WTC11 (cell line): ENCODE measurements around the gene SORL1. TPM values are rescaled to one million over a fixed set of nuclear protein-coding genes. Genes with fewer than 3 reads are reported as not detected.

ENCODE experiments used
- ATAC-seq: fragments of 200-7000 bp; cut with Tn5 transposase; 2 replicates; pipeline ENCODE4 v1.10.0; 2021; ENCODE audit warnings: mild to moderate bottlenecking, moderate library complexity
- CTCF ChIA-PET: fragments of 300-600 bp; sonication (Branson Sonifier 250); formaldehyde crosslinking; loops from one replicate; lab custom pipeline; 2021; ENCODE audit warnings: antibody characterized with exemption; lab: Charles Lee
- POLR2A ChIA-PET: fragments of 350-600 bp; sonication (Branson Sonifier 250); formaldehyde crosslinking; loops from one replicate; lab custom pipeline; 2021; ENCODE audit warnings: antibody characterized with exemption; lab: Charles Lee
- DNase-seq: peaks from one replicate; pipeline ENCODE4 v3.0.0; 2021; ENCODE audit warnings: low spot score
- H3K27ac Mint-ChIP-seq: 2 replicates; pipeline ENCODE4 v1.8.0; 2021; ENCODE audit warnings: mixed read lengths
- H3K27me3 Mint-ChIP-seq: 2 replicates; pipeline ENCODE4 v1.8.0; 2021; ENCODE audit warnings: low read depth, mild to moderate bottlenecking, moderate library complexity, mixed read lengths
- H3K36me3 Mint-ChIP-seq: 2 replicates; pipeline ENCODE4 v1.8.0; 2021; ENCODE audit warnings: mixed read lengths
- H3K4me1 Mint-ChIP-seq: 2 replicates; pipeline ENCODE4 v1.8.0; 2022; ENCODE audit warnings: mixed read lengths
- H3K4me3 Mint-ChIP-seq: 2 replicates; pipeline ENCODE4 v1.8.0; 2021; ENCODE audit warnings: mild to moderate bottlenecking, moderate library complexity, mixed read lengths
- H3K9me3 Mint-ChIP-seq: 2 replicates; pipeline ENCODE4 v1.8.0; 2021; ENCODE audit warnings: mixed read lengths
- CBFB ChIP-seq: sonication (generic); formaldehyde crosslinking; IDR thresholded peaks from 2 replicates; pipeline ENCODE4 v1.8.1; 2022; ENCODE audit warnings: mild to moderate bottlenecking, low read depth, missing genetic modification reagents
- CREM ChIP-seq: sonication (generic); formaldehyde crosslinking; IDR thresholded peaks from 2 replicates; pipeline ENCODE4 v1.8.1; 2022; ENCODE audit warnings: mild to moderate bottlenecking, missing genetic modification reagents, moderate library complexity
- FOXJ3 ChIP-seq: sonication (generic); formaldehyde crosslinking; IDR thresholded peaks from 2 replicates; pipeline ENCODE4 v1.9.0; 2021; ENCODE audit warnings: missing genetic modification reagents, mild to moderate bottlenecking, borderline replicate concordance
- FOXP1 ChIP-seq: sonication (generic); formaldehyde crosslinking; IDR thresholded peaks from 2 replicates; pipeline ENCODE4 v1.8.0; 2022; ENCODE audit warnings: missing genetic modification reagents, mild to moderate bottlenecking, moderate library complexity, borderline replicate concordance
- KAT7 ChIP-seq: sonication (generic); formaldehyde crosslinking; IDR thresholded peaks from 2 replicates; pipeline ENCODE4 v1.8.1; 2023; ENCODE audit warnings: missing genetic modification reagents, mild to moderate bottlenecking, borderline replicate concordance
- MYBL2 ChIP-seq: sonication (generic); formaldehyde crosslinking; IDR thresholded peaks from 2 replicates; pipeline ENCODE4 v1.8.1; 2023; ENCODE audit warnings: mild to moderate bottlenecking, moderate library complexity, missing genetic modification reagents
- RORB ChIP-seq: fragments of 250-450 bp; sonication (Bioruptor Pico); IDR thresholded peaks from 2 replicates; pipeline ENCODE4 v1.9.0; 2021; ENCODE audit warnings: mild to moderate bottlenecking
- SMAD3 ChIP-seq: sonication (generic); formaldehyde crosslinking; IDR thresholded peaks from 2 replicates; pipeline ENCODE4 v1.8.0; 2022; ENCODE audit warnings: missing genetic modification reagents, mild to moderate bottlenecking, borderline replicate concordance
- SOX15 ChIP-seq: fragments of 250-450 bp; sonication (Bioruptor Pico); IDR thresholded peaks from 2 replicates; pipeline ENCODE4 v1.9.0; 2021; ENCODE audit warnings: mild to moderate bottlenecking
- TCF7 ChIP-seq: sonication (generic); formaldehyde crosslinking; IDR thresholded peaks from 2 replicates; pipeline ENCODE4 v1.8.0; 2022; ENCODE audit warnings: mild to moderate bottlenecking, low read depth, missing genetic modification reagents, moderate library complexity
- TEAD4 ChIP-seq: sonication (generic); formaldehyde crosslinking; IDR thresholded peaks from 2 replicates; pipeline ENCODE4 v1.8.0; 2022; ENCODE audit warnings: mild to moderate bottlenecking, missing genetic modification reagents
- TP53 ChIP-seq: sonication (generic); formaldehyde crosslinking; IDR thresholded peaks from 2 replicates; pipeline ENCODE4 v1.8.1; 2023; ENCODE audit warnings: mild to moderate bottlenecking, missing genetic modification reagents
- USF1 ChIP-seq: sonication (generic); formaldehyde crosslinking; IDR thresholded peaks from 2 replicates; pipeline ENCODE4 v1.8.0; 2022; ENCODE audit warnings: mild to moderate bottlenecking, missing genetic modification reagents
- USF2 ChIP-seq: sonication (generic); formaldehyde crosslinking; IDR thresholded peaks from 2 replicates; pipeline ENCODE4 v1.8.1; 2023; ENCODE audit warnings: mild to moderate bottlenecking, missing genetic modification reagents, moderate library complexity
- ZNF416 ChIP-seq: fragments of 250-450 bp; sonication (Bioruptor Pico); IDR thresholded peaks from 2 replicates; pipeline ENCODE4 v1.9.0; 2021; ENCODE audit warnings: mild to moderate bottlenecking, inconsistent platforms
- ZNF423 ChIP-seq: fragments of 250-450 bp; sonication (Bioruptor Pico); IDR thresholded peaks from 2 replicates; pipeline ENCODE4 v2.1.2; 2022; ENCODE audit warnings: mild to moderate bottlenecking, moderate library complexity
- ZNF532 ChIP-seq: fragments of 250-450 bp; sonication (Bioruptor Pico); IDR thresholded peaks from 2 replicates; pipeline ENCODE4 v1.9.0; 2021; ENCODE audit warnings: mild to moderate bottlenecking, borderline replicate concordance
- ZNF671 ChIP-seq: fragments of 250-450 bp; sonication (Bioruptor Pico); IDR thresholded peaks from 2 replicates; pipeline ENCODE4 v1.8.0; 2021; ENCODE audit warnings: mild to moderate bottlenecking
- total RNA-seq: library from RNA; stranded (reverse); gene quantifications from 3 replicates; pipeline ENCODE4 v1.2.3, GENCODE V29; 2021
- TF ChIP-seq, protein P1 (sequence below): sonication (generic); formaldehyde crosslinking; IDR thresholded peaks from 2 replicates; pipeline ENCODE4 v1.8.1; 2023; ENCODE audit warnings: mild to moderate bottlenecking, moderate library complexity, missing genetic modification reagents
- TF ChIP-seq, protein P2 (sequence below): sonication (generic); formaldehyde crosslinking; IDR thresholded peaks from 2 replicates; pipeline ENCODE4 v1.8.0; 2023; ENCODE audit warnings: missing genetic modification reagents

The SORL1 gene
- total RNA-seq, 1 experiment from 2014 or later: 87.1 TPM

DNA sequence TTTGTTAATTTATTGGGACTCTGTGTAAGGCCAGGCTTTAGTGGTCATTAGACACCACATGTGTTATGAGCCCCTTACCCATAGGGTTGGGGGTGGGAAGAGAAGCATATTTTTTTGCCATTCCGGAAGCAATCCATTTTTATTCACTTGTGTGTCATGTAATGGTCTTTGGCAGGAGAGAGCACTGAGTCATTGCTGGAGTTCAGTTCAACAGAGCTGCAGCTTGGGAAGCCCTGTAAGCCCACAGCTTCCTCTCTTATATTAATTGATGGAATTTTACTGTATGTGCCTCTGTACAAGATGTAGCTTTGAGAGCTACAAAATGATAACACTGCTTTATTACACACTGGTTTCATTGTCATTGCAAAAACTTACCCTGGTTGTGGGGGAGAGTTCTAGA, 177.9 kb downstream of the SORL1 start (continued):
- no peak for TF ChIP-seq MYBL2 (CRISPR knock-in tag)
- TF ChIP-seq, protein P1, sequence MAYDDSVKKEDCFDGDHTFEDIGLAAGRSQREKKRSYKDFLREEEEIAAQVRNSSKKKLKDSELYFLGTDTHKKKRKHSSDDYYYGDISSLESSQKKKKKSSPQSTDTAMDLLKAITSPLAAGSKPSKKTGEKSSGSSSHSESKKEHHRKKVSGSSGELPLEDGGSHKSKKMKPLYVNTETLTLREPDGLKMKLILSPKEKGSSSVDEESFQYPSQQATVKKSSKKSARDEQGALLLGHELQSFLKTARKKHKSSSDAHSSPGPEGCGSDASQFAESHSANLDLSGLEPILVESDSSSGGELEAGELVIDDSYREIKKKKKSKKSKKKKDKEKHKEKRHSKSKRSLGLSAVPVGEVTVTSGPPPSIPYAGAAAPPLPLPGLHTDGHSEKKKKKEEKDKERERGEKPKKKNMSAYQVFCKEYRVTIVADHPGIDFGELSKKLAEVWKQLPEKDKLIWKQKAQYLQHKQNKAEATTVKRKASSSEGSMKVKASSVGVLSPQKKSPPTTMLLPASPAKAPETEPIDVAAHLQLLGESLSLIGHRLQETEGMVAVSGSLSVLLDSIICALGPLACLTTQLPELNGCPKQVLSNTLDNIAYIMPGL (CRISPR knock-in tag): no peak
- TF ChIP-seq USF2 (CRISPR knock-in tag): no peak
- TF ChIP-seq TEAD4: no peak

DNA sequence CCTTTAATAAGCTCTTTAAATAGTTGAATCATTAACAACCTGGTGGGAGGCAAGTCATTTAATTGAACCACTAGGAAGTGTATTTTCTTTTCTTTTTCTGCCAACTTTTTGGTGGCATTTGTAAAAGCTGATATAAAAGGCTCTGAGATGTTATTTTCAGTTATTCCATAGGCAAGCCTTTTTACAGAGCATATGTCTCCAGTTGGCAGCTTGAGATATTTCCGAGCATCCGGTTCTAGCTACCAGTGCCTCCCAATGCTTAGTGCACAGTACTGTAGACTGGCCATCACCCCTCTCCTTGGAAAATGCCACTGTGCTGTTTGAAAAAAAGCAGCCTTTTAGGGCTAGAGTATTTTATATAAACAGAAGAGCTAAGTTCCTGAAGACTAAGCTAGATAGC, 179.3 kb downstream of the SORL1 start:
- peaks cover 63% of the 10 kb centered on the region for H3K36me3 Mint-ChIP-seq
- peaks cover 9% of the 10 kb centered on the region for H3K4me1 Mint-ChIP-seq
- no peak overlapping the region for H3K27ac Mint-ChIP-seq
- no peak for DNase-seq
- no peak overlapping the region for H3K4me3 Mint-ChIP-seq
- CTCF ChIA-PET: no interaction called here
- no peak for ATAC-seq
- TF ChIP-seq CBFB (CRISPR knock-in tag) (no peak), TP53 (CRISPR knock-in tag) (no peak), USF2 (CRISPR knock-in tag) (no peak), FOXP1 (CRISPR knock-in tag) (no peak), ZNF671 (CRISPR knock-in tag) (no peak), KAT7 (CRISPR knock-in tag) (no peak), ZNF423 (CRISPR knock-in tag) (no peak), TCF7 (CRISPR knock-in tag) (no peak), ZNF416 (CRISPR knock-in tag) (no peak), ZNF532 (CRISPR knock-in tag) (no peak), SOX15 (CRISPR knock-in tag) (no peak), TEAD4 (no peak), RORB (no peak), FOXJ3 (no peak), SMAD3 (CRISPR knock-in tag) (no peak), CREM (CRISPR knock-in tag) (no peak), USF1 (CRISPR knock-in tag) (no peak)
- TF ChIP-seq, protein P2, sequence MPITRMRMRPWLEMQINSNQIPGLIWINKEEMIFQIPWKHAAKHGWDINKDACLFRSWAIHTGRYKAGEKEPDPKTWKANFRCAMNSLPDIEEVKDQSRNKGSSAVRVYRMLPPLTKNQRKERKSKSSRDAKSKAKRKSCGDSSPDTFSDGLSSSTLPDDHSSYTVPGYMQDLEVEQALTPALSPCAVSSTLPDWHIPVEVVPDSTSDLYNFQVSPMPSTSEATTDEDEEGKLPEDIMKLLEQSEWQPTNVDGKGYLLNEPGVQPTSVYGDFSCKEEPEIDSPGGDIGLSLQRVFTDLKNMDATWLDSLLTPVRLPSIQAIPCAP (CRISPR knock-in tag): no peak
- POLR2A ChIA-PET: no interaction called here
- H3K9me3 Mint-ChIP-seq: no peaks in the 10 kb centered on the region
- no peaks in the 10 kb centered on the region for H3K27me3 Mint-ChIP-seq
